MM.1S (cell line): ENCODE data around the gene SSUH2.

ENCODE experiments used
- EZH2 ChIP-seq: fragments of 300-600 bp; sonication (generic); optimal IDR thresholded peaks from 2 replicates; pipeline ENCODE3; 2017; ENCODE audit warnings: low read depth, mild to moderate bottlenecking, antibody characterized with exemption, low read length, mixed read lengths
- EZH2phosphoT487 ChIP-seq: fragments of 300-600 bp; sonication (generic); IDR thresholded peaks from 2 replicates; pipeline ENCODE4 v1.6.1; 2018; ENCODE audit warnings: antibody characterized with exemption, low read length
- TF ChIP-seq, protein P1 (sequence below): fragments of 300-600 bp; sonication (generic); IDR thresholded peaks from 2 replicates; pipeline ENCODE4 v1.5.1; 2016; ENCODE audit warnings: antibody characterized with exemption, low read length, mixed read lengths

DNA sequence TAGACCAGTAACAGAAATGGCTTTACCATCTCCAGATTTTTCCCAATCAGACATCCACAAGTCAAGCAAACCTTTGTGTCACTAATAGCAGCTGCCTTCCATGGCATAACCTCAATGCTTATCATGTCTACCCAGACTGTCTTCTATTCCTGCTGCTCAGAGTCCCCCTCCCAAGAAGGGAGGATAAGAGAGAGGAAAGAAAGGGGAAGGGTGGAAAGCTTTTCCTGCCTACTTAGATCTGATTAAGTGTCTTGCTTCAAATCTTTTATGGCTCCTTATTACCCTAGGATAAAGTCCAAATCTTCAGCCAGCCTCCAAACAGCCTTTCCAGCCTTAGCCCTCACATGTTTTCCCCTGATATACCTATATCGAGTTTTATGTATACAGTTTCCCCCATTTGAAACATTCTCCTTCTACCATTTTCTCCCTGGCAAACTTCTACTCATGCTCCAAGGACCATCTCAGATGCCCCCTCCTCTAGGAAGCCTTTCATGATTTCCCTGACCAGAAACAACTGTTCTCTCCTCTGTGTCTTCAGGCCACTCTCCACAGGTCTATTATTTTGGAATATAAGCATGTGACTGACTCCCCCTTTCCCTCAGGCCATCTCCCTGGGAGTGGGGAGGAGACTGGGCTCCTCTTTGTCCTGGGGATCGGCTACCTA is 7.9 kb upstream of the SSUH2 start:
- TF ChIP-seq, protein P1, sequence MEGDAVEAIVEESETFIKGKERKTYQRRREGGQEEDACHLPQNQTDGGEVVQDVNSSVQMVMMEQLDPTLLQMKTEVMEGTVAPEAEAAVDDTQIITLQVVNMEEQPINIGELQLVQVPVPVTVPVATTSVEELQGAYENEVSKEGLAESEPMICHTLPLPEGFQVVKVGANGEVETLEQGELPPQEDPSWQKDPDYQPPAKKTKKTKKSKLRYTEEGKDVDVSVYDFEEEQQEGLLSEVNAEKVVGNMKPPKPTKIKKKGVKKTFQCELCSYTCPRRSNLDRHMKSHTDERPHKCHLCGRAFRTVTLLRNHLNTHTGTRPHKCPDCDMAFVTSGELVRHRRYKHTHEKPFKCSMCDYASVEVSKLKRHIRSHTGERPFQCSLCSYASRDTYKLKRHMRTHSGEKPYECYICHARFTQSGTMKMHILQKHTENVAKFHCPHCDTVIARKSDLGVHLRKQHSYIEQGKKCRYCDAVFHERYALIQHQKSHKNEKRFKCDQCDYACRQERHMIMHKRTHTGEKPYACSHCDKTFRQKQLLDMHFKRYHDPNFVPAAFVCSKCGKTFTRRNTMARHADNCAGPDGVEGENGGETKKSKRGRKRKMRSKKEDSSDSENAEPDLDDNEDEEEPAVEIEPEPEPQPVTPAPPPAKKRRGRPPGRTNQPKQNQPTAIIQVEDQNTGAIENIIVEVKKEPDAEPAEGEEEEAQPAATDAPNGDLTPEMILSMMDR = no peak
- TF ChIP-seq EZH2 = no peak
- TF ChIP-seq EZH2phosphoT487 = no peak
